ENCODE data around the gene DROSHA. TPM values are rescaled to one million over a fixed set of nuclear protein-coding genes. Genes with fewer than 3 reads are reported as not detected.
"Not testable (repeated sequence)": the region's sequence is repeated elsewhere in the genome, so short reads cannot be mapped to it uniquely, and the experiment has no call there.

The DROSHA gene
- total RNA-seq, 6 experiments from 2014 or later: 67.5 to 77.0 (median 69.6) TPM

DNA sequence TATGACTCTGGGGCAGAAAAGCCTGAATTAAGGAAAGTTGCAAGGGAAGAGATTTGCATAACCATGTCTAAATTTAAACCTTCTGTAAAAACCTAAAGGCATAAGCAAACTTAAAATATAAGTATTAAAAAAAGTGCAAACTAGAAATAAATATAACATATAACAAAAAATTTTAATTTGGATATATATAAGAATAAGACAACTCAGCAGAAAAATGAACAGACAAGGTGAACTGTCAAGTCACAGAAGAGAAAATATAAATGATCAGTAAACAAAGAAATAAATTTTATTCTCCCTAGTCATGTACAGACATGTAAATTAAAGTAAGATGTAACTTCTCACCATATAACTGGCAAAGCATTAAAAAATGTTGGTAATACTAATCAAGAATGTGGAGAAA, 37.2 kb upstream of the DROSHA start:
- H3K4me1 Mint-ChIP-seq (ENCODE audit: low read depth): no peaks in the 10 kb centered on the region
- peaks cover 7% of the 10 kb centered on the region for H3K36me3 Mint-ChIP-seq (ENCODE audit: low read depth)
- peaks cover 15% of the 10 kb centered on the region for H3K27me3 Mint-ChIP-seq (ENCODE audit: insufficient read depth)
- H3K4me3 Mint-ChIP-seq: no peak overlapping the region
- DNase-seq: no peak
- TF ChIP-seq, protein P1, sequence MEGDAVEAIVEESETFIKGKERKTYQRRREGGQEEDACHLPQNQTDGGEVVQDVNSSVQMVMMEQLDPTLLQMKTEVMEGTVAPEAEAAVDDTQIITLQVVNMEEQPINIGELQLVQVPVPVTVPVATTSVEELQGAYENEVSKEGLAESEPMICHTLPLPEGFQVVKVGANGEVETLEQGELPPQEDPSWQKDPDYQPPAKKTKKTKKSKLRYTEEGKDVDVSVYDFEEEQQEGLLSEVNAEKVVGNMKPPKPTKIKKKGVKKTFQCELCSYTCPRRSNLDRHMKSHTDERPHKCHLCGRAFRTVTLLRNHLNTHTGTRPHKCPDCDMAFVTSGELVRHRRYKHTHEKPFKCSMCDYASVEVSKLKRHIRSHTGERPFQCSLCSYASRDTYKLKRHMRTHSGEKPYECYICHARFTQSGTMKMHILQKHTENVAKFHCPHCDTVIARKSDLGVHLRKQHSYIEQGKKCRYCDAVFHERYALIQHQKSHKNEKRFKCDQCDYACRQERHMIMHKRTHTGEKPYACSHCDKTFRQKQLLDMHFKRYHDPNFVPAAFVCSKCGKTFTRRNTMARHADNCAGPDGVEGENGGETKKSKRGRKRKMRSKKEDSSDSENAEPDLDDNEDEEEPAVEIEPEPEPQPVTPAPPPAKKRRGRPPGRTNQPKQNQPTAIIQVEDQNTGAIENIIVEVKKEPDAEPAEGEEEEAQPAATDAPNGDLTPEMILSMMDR (IDR thresholded peaks at IDR 0.05): no peak
- no peak overlapping the region for H3K27ac Mint-ChIP-seq
- peaks cover 12% of the 10 kb centered on the region for H3K9me3 Mint-ChIP-seq

DNA sequence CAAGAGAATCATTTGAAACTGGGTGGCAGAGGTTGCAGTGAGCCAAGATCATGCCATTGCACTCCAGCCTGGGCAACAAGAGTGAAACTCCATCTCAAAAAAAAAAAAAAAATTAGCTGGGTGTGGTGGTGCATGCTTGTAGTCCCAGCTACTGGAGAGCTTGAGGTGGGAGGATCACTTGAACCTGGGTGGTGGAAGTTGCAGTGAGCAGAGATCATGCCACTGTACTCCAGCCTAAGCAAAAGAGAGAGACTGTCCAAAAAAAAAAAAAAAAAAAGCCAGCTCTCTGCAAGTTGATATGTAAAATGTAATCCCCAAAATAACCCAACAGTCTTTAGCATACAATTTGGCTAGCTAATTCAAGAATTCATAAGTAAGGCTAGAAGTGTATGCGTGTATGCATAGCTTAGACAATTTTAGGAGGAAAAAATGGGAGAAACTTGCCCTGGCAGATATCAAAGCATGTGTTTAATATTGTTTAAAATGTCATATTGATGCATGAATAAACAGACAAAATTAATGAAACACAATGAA, 36.5 kb upstream of the DROSHA start:
- H3K4me3 Mint-ChIP-seq: no peak overlapping the region
- DNase-seq: no peak
- no peak overlapping the region for H3K27ac Mint-ChIP-seq
- peaks cover 17% of the 10 kb centered on the region for H3K27me3 Mint-ChIP-seq (ENCODE audit: insufficient read depth)
- H3K4me1 Mint-ChIP-seq (ENCODE audit: low read depth): no peaks in the 10 kb centered on the region
- TF ChIP-seq, protein P1 (IDR thresholded peaks at IDR 0.05): no peak
- peaks cover 12% of the 10 kb centered on the region for H3K9me3 Mint-ChIP-seq
- peaks cover 7% of the 10 kb centered on the region for H3K36me3 Mint-ChIP-seq (ENCODE audit: low read depth)

GRCh38 chr5:31566362-31566761, 34.5 kb upstream of the DROSHA start:
- Mint-ChIP-seq H3K27me3 (ENCODE audit: insufficient read depth) (peaks cover 17% of the 10 kb centered on the region), H3K9me3 (peaks cover 12% of the 10 kb centered on the region)
- H3K4me1 Mint-ChIP-seq (ENCODE audit: low read depth); DNase-seq; H3K27ac Mint-ChIP-seq; H3K4me3 Mint-ChIP-seq; H3K36me3 Mint-ChIP-seq (ENCODE audit: low read depth): not testable (repeated sequence)

- Mint-ChIP-seq H3K27me3 (ENCODE audit: insufficient read depth) (peaks cover 10% of the 10 kb centered on the region; the same call in 1 of the 2 replicates), H3K4me1 (ENCODE audit: low read depth) (no peaks in the 10 kb centered on the region), H3K27ac (no peak overlapping the region), H3K36me3 (ENCODE audit: low read depth) (peaks cover 9% of the 10 kb centered on the region), H3K9me3 (peaks cover 12% of the 10 kb centered on the region), H3K4me3 (no peak overlapping the region)
- DNase-seq: no peak
- TF ChIP-seq, protein P1 (IDR thresholded peaks at IDR 0.05): no peak
Measured at GRCh38 chr5:31563216-31563615, 31.3 kb upstream of the DROSHA start.

DNA sequence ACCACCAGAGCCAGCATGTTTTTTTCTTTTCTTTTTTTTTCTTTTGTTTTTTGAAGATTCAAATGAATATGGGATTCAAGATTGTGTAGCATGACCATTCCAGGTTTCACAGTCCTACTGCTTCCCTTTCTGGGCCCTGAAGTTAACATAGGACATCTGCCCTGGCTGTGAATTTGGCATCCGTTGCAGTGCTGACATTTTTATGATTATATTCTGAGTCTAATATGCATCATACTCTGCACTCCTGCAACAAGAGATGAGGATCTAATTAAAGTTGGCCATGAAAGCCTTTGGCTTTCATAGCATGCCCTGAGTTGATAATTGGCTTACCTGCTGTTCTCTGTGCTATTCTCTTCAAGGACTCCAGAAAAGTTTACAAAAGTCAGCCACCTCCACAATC, 30.1 kb upstream of the DROSHA start:
- TF ChIP-seq, protein P1 (IDR thresholded peaks at IDR 0.05): no peak
- Mint-ChIP-seq H3K9me3 (peaks cover 12% of the 10 kb centered on the region), H3K4me3 (no peak overlapping the region), H3K27ac (no peak overlapping the region), H3K36me3 (ENCODE audit: low read depth) (peaks cover 12% of the 10 kb centered on the region), H3K4me1 (ENCODE audit: low read depth) (no peaks in the 10 kb centered on the region), H3K27me3 (ENCODE audit: insufficient read depth) (peaks cover 8% of the 10 kb centered on the region; the same call in 1 of the 2 replicates)
- no peak for DNase-seq

- TF ChIP-seq, protein P1 (IDR thresholded peaks at IDR 0.05): no peak
- Mint-ChIP-seq H3K4me3 (no peak overlapping the region), H3K9me3 (peaks cover 1% of the 10 kb centered on the region; the same call in 1 of the 2 replicates), H3K4me1 (ENCODE audit: low read depth) (no peaks in the 10 kb centered on the region), H3K27ac (no peak overlapping the region), H3K36me3 (ENCODE audit: low read depth) (peaks cover 15% of the 10 kb centered on the region), H3K27me3 (ENCODE audit: insufficient read depth) (peaks cover 2% of the 10 kb centered on the region; the same call in 1 of the 2 replicates)
- no peak for DNase-seq
Measured at GRCh38 chr5:31559942-31560341, 28.0 kb upstream of the DROSHA start.
